Measurements from ENCODE around the gene CAPN13.

CAPN13 gene

GRCh38 chr2:30766666-30767065 is 40.6 kb downstream of the CAPN13 start:
- no peaks in the 10 kb centered on the region for H3K9me2 ChIP-seq (replicated peaks; ENCODE audit: low read depth, low read length)
- H3F3A ChIP-seq (ENCODE audit: low read depth), result no peaks in the 10 kb centered on the region
- H2AFZ ChIP-seq (ENCODE audit: low read length), result no peak overlapping the region
- no peaks in the 10 kb centered on the region for H3K4me1 ChIP-seq (ENCODE audit: insufficient read depth, low read length, poor library complexity, severe bottlenecking)
- no peak overlapping the region for H3K4me3 ChIP-seq (ENCODE audit: low read length, poor library complexity, severe bottlenecking)
- H3K9ac ChIP-seq (ENCODE audit: low read depth, low read length, poor library complexity, severe bottlenecking), result no peak overlapping the region
- no peaks in the 10 kb centered on the region for H3K27me3 ChIP-seq (ENCODE audit: insufficient read depth, low read length, poor library complexity, severe bottlenecking)
- H4K20me1 ChIP-seq (ENCODE audit: insufficient read depth, low read length, poor library complexity, severe bottlenecking), result no peaks in the 10 kb centered on the region
- TF ChIP-seq CTCF (conservative IDR thresholded peaks at IDR 0.05; ENCODE audit: low read length) (no peak), EZH2phosphoT487 (IDR thresholded peaks at IDR 0.05; ENCODE audit: borderline replicate concordance) (no peak)
- H3K4me2 ChIP-seq (ENCODE audit: low read depth, low read length, poor library complexity, severe bottlenecking), result no peak overlapping the region
- H3K9me3 ChIP-seq (ENCODE audit: insufficient read depth, low read depth, low read length), result no peaks in the 10 kb centered on the region
- H3K36me3 ChIP-seq (ENCODE audit: insufficient read depth, low read length), result no peaks in the 10 kb centered on the region
- H3K79me2 ChIP-seq (ENCODE audit: insufficient read depth, low read length), result no peaks in the 10 kb centered on the region

- Histone ChIP-seq H3K9me2 (replicated peaks; ENCODE audit: low read depth, low read length) (no peaks in the 10 kb centered on the region), H3K36me3 (ENCODE audit: insufficient read depth, low read length) (no peaks in the 10 kb centered on the region), H3K9ac (ENCODE audit: low read depth, low read length, poor library complexity, severe bottlenecking) (no peak overlapping the region), H3K4me2 (ENCODE audit: low read depth, low read length, poor library complexity, severe bottlenecking) (no peak overlapping the region), H2AFZ (ENCODE audit: low read length) (no peak overlapping the region; the same call in 1 of the 2 replicates), H4K20me1 (ENCODE audit: insufficient read depth, low read length, poor library complexity, severe bottlenecking) (no peaks in the 10 kb centered on the region), H3K4me3 (ENCODE audit: low read length, poor library complexity, severe bottlenecking) (no peak overlapping the region), H3K27me3 (ENCODE audit: insufficient read depth, low read length, poor library complexity, severe bottlenecking) (no peaks in the 10 kb centered on the region), H3K9me3 (ENCODE audit: insufficient read depth, low read depth, low read length) (no peaks in the 10 kb centered on the region), H3F3A (ENCODE audit: low read depth) (no peaks in the 10 kb centered on the region), H3K79me2 (ENCODE audit: insufficient read depth, low read length) (no peaks in the 10 kb centered on the region), H3K4me1 (ENCODE audit: insufficient read depth, low read length, poor library complexity, severe bottlenecking) (no peaks in the 10 kb centered on the region)
- TF ChIP-seq CTCF (conservative IDR thresholded peaks at IDR 0.05; ENCODE audit: low read length) (no peak), EZH2phosphoT487 (IDR thresholded peaks at IDR 0.05; ENCODE audit: borderline replicate concordance) (no peak)
These were observed 41.3 kb downstream of the CAPN13 start for GRCh38 chr2:30765876-30766470.

GRCh38 chr2:30765191-30765590 is 42.1 kb downstream of the CAPN13 start:
- Histone ChIP-seq H4K20me1 (ENCODE audit: insufficient read depth, low read length, poor library complexity, severe bottlenecking) (no peaks in the 10 kb centered on the region), H3K4me1 (ENCODE audit: insufficient read depth, low read length, poor library complexity, severe bottlenecking) (no peaks in the 10 kb centered on the region), H3F3A (ENCODE audit: low read depth) (no peaks in the 10 kb centered on the region), H3K79me2 (ENCODE audit: insufficient read depth, low read length) (no peaks in the 10 kb centered on the region), H3K36me3 (ENCODE audit: insufficient read depth, low read length) (no peaks in the 10 kb centered on the region), H3K27me3 (ENCODE audit: insufficient read depth, low read length, poor library complexity, severe bottlenecking) (no peaks in the 10 kb centered on the region), H2AFZ (ENCODE audit: low read length) (no peak overlapping the region), H3K9ac (ENCODE audit: low read depth, low read length, poor library complexity, severe bottlenecking) (no peak overlapping the region), H3K9me3 (ENCODE audit: insufficient read depth, low read depth, low read length) (no peaks in the 10 kb centered on the region), H3K9me2 (replicated peaks; ENCODE audit: low read depth, low read length) (no peaks in the 10 kb centered on the region), H3K4me3 (ENCODE audit: low read length, poor library complexity, severe bottlenecking) (no peak overlapping the region), H3K4me2 (ENCODE audit: low read depth, low read length, poor library complexity, severe bottlenecking) (no peak overlapping the region)
- TF ChIP-seq CTCF (conservative IDR thresholded peaks at IDR 0.05; ENCODE audit: low read length) (no peak), EZH2phosphoT487 (IDR thresholded peaks at IDR 0.05; ENCODE audit: borderline replicate concordance) (no peak)
